ENCODE data around the gene COL4A6. TPM values are rescaled to one million over a fixed set of nuclear protein-coding genes. Genes with fewer than 3 reads are reported as not detected.

COL4A6 gene
- total and polyA plus RNA-seq, 2 of the 8 experiments (the other 6 are each of a cell fraction or from before 2014, with no cell fraction given): 5.9 to 11.8 TPM

DNA sequence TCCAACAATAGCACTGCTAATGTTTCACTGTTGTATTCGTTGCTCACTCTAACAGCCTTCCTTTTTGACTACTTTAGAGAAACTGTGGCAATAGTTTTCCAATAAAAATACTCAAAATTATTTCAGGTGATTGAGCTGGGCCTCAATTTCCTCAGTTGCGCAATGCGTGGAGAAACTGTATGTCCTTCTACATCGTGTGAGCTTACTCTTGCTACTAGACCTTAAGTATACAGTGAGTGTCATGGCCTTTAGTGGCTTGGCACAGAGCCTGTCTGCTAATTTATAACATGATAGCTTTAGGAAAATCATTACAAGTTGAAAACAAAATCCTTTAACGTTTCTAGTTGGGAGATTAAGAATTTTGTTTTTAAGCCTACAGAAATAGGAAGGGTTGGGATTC, 114.5 kb downstream of the COL4A6 start:
- no peaks in the 10 kb centered on the region for H3K79me2 ChIP-seq (ENCODE audit: control insufficient read depth in 1 of 2, insufficient read depth in 2 of 2, low read length in 2 of 2)
- no peak overlapping the region for H3K4me2 ChIP-seq (ENCODE audit: insufficient read depth in 1 of 2, low read depth in 2 of 2, low read length in 2 of 2)
- no peaks in the 10 kb centered on the region for H3K23me2 ChIP-seq (ENCODE audit: low read depth, low read length)
- no peak overlapping the region for H2BK120ac ChIP-seq (replicated peaks; ENCODE audit: low read depth, low read length)
- no peak overlapping the region for H4K8ac ChIP-seq (ENCODE audit: extremely low read depth, insufficient read depth, low read length)
- H4K91ac ChIP-seq (replicated peaks; ENCODE audit: insufficient read length, low read length): no peak overlapping the region
- H4K5ac ChIP-seq (ENCODE audit: insufficient read length, low read depth, low read length): no peak overlapping the region
- H2AFZ ChIP-seq (ENCODE audit: low read length): no peak overlapping the region
- no peak overlapping the region for H3K56ac ChIP-seq (replicated peaks; ENCODE audit: insufficient read length, low read depth, low read length)
- H4K20me1 ChIP-seq (replicated peaks in 1 of 2; ENCODE audit: control insufficient read depth in 1 of 2, insufficient read depth in 2 of 2, low read length in 2 of 2): no peaks in the 10 kb centered on the region
- DNase-seq (ENCODE audit: low read depth in 1 of 2, low spot score in 2 of 2) (no peak), FAIRE-seq (no peak)
- H3K27ac ChIP-seq (ENCODE audit: low read depth, low read length): no peak overlapping the region
- no peak overlapping the region for H2BK5ac ChIP-seq (ENCODE audit: low read depth, low read length)
- H2BK20ac ChIP-seq (ENCODE audit: low read length): no peak overlapping the region
- no peaks in the 10 kb centered on the region for H3K4me1 ChIP-seq (replicated peaks in 1 of 4; ENCODE audit: control insufficient read depth in 3 of 4, insufficient read depth in 4 of 4, low read length in 3 of 4)
- 97% methylated on average over 5 of the region's 5 CpGs; no CpG with 5 or more reads in 1 of the 2 experiments for WGBS, 2 experiments (ENCODE audit: extremely low coverage in 1 of 2, insufficient coverage in 1 of 2, insufficient read length in 1 of 2, insufficient replicate concordance in 2 of 2, low coverage in 1 of 2, low lambda C conversion rate in 2 of 2, missing lambda C conversion rate in 1 of 2)
- no peaks in the 10 kb centered on the region for H3K27me3 ChIP-seq (replicated peaks in 1 of 4; ENCODE audit: control insufficient read depth in 3 of 4, extremely low read depth in 1 of 4, insufficient read depth in 3 of 4, low read length in 3 of 4)
- no peaks in the 10 kb centered on the region for H3K9me3 ChIP-seq (ENCODE audit: insufficient read depth in 2 of 2, low read depth in 1 of 2, low read length in 1 of 2)
- TF ChIP-seq SP4 (IDR thresholded peaks at IDR 0.05; ENCODE audit: low read length): no peak
- no peak for TF ChIP-seq KDM1A (IDR thresholded peaks at IDR 0.05; ENCODE audit: borderline replicate concordance, low read length)
- TF ChIP-seq CEBPB (IDR thresholded peaks at IDR 0.05; ENCODE audit: low read depth, low read length): peak; percentile 55; the same call in 1 of the 2 replicates
- no peak for TF ChIP-seq CHD1 (IDR thresholded peaks at IDR 0.05; ENCODE audit: low read depth, low read length)
- H2BK12ac ChIP-seq (ENCODE audit: low read depth, low read length): no peak overlapping the region
- ChIA-PET POLR2A (ENCODE audit: partially characterized antibody) (no interaction called here), CTCF (ENCODE audit: partially characterized antibody) (no interaction called here)
- H3K79me1 ChIP-seq (ENCODE audit: low read depth, low read length): no peaks in the 10 kb centered on the region
- no peak overlapping the region for H3K9ac ChIP-seq (replicated peaks in 1 of 4; ENCODE audit: extremely low read depth in 1 of 4, low read depth in 3 of 4, low read length in 3 of 4)
- no peak overlapping the region for H3K4me3 ChIP-seq (ENCODE audit: extremely low read depth in 1 of 4, insufficient read depth in 2 of 4, low read depth in 3 of 4, low read length in 4 of 4)
- no peak overlapping the region for H2AK5ac ChIP-seq (ENCODE audit: low read depth, low read length)
- no peak overlapping the region for H2BK15ac ChIP-seq (ENCODE audit: low read length)
- no peak overlapping the region for H3K23ac ChIP-seq (ENCODE audit: insufficient read length)
- H3K36me3 ChIP-seq (ENCODE audit: control insufficient read depth in 2 of 4, insufficient read depth in 4 of 4, low read length in 3 of 4): no peaks in the 10 kb centered on the region
- no peak overlapping the region for H3K18ac ChIP-seq (ENCODE audit: extremely low read depth, low read length)
- H3K14ac ChIP-seq (ENCODE audit: insufficient read length): no peak overlapping the region
- no peak overlapping the region for H3K4ac ChIP-seq (replicated peaks; ENCODE audit: insufficient read length, low read depth, low read length)

Measured in H1 (cell line).